Ectodermal cell (in vitro differentiated cells): ENCODE measurements around the gene SPRN.
"Not testable (repeated sequence)": the region's sequence is repeated elsewhere in the genome, so short reads cannot be mapped to it uniquely, and the experiment has no call there.

ENCODE experiments used
- H3K27ac ChIP-seq: 2 replicates; pipeline ENCODE4 v1.7.0; 2013; ENCODE audit warnings: mild to moderate bottlenecking, low read depth, low read length; ENCODE audit not compliant: insufficient read depth, poor library complexity, severe bottlenecking
- H3K27me3 ChIP-seq: 2 replicates; pipeline ENCODE4 v1.7.0; 2013; ENCODE audit warnings: mild to moderate bottlenecking, low read length; ENCODE audit not compliant: insufficient read depth, control insufficient read depth, poor library complexity, severe bottlenecking
- H3K36me3 ChIP-seq: one replicate; pipeline ENCODE4 v1.7.0; 2013; ENCODE audit warnings: low read length; ENCODE audit not compliant: control insufficient read depth, insufficient read depth
- H3K4me1 ChIP-seq: one replicate; pipeline ENCODE4 v1.7.0; 2013; ENCODE audit warnings: low read length; ENCODE audit not compliant: control insufficient read depth, insufficient read depth
- H3K4me3 ChIP-seq: 2 replicates; pipeline ENCODE4 v1.7.0; 2013; ENCODE audit warnings: low read depth, low read length, control low read depth; ENCODE audit not compliant: insufficient read depth
- H3K9me3 ChIP-seq: 2 replicates; pipeline ENCODE4 v1.7.0; 2013; ENCODE audit warnings: mild to moderate bottlenecking, low read length, moderate library complexity; ENCODE audit not compliant: control insufficient read depth
- WGBS, 2 experiments: methylation state at CpG; one replicate each; pipeline ENCODE4 v1.1.7; 2013; ENCODE audit warnings: missing lambda C conversion rate in 2 of 2; 5-methylcytosine and 5-hydroxymethylcytosine counted together

SPRN gene

DNA sequence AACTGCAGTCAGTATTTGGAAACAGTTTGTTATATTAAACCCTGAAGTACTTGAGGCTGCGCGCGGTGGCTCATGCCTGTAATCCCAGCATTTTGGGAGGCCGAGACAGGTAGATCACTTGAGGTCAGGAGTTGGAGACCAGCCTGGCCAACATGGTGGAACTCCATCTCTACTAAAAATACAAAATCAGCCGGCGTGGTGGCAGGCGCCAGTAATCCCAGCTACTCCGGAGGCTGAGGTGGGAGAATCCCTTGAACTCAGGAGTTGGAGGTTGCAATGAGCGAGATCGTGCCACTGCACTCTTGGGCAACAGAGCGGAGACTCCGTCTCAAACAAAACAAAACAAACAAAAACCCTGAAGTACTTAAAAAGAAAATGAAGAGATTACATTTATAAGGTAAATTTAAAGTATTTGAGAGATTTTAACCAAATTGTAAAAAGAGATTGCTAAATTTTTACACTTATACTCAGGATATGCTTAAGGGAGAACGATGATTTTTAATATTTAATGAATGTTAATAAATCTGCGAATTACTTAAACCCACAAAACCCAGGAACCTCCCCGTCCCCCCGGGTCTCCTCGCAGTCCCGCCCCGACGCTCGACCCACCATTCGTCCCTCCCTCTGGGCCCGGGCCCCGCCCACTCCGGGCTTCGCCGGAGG, 30.9 kb downstream of the SPRN start:
- H3K4me3 ChIP-seq = peak overlapping the region; percentile 80

GRCh38 chr10:133391761-133392518, 32.5 kb downstream of the SPRN start:
- Histone ChIP-seq H3K4me3 (no peak overlapping the region), H3K36me3 (peaks cover 6% of the 10 kb centered on the region)
- 93 to 94% methylated on average over 12 of the region's 12 CpGs for WGBS, 2 experiments

More for the DNA sequence above, 30.9 kb downstream of the SPRN start:
- Histone ChIP-seq H3K9me3 (no peaks in the 10 kb centered on the region), H3K27ac (no peak overlapping the region), H3K4me1 (peaks cover 3% of the 10 kb centered on the region), H3K27me3 (no peaks in the 10 kb centered on the region), H3K36me3 (peaks cover 10% of the 10 kb centered on the region)
- 36% methylated on average over 24 to 25 of the region's 27 CpGs for WGBS, 2 experiments

DNA sequence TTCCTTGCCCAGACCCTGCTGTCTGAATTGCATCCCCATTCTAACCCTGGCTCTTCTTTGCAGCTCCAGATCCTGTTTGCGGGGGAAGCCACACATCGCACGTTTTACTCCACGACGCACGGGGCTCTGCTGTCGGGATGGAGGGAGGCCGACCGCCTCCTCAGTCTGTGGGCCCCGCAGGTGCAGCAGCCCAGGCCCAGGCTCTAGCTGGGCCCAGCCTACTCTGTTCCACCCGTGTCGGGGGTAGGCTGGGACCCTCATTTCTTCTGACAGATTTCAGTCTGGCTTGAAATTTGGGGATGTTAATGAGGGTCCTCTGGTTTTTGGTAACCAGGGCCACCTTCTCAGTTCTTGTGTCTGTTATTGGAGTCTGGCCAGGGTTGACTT, 33.2 kb downstream of the SPRN start:
- H3K27ac ChIP-seq = no peak overlapping the region
- H3K27me3 ChIP-seq = no peaks in the 10 kb centered on the region
- no peak overlapping the region for H3K4me3 ChIP-seq
- 94% methylated on average over 12 of the region's 12 CpGs for WGBS, 2 experiments
- H3K36me3 ChIP-seq = peaks cover 3% of the 10 kb centered on the region
- no peaks in the 10 kb centered on the region for H3K9me3 ChIP-seq
- peaks cover 3% of the 10 kb centered on the region for H3K4me1 ChIP-seq

More at GRCh38 chr10:133391761-133392518, 32.5 kb downstream of the SPRN start:
- no peaks in the 10 kb centered on the region for H3K27me3 ChIP-seq
- H3K4me1 ChIP-seq = peaks cover 3% of the 10 kb centered on the region
- no peak overlapping the region for H3K27ac ChIP-seq
- no peaks in the 10 kb centered on the region for H3K9me3 ChIP-seq

GRCh38 chr10:133390597-133391248, 33.7 kb downstream of the SPRN start:
- WGBS, 2 experiments = 91 to 92% methylated on average over 19 of the region's 19 CpGs
- Histone ChIP-seq H3K36me3 (no peaks in the 10 kb centered on the region), H3K27me3 (no peaks in the 10 kb centered on the region), H3K4me1 (peaks cover 3% of the 10 kb centered on the region), H3K27ac (no peak overlapping the region), H3K4me3 (no peak overlapping the region), H3K9me3 (no peaks in the 10 kb centered on the region)

- H3K9me3 ChIP-seq = no peaks in the 10 kb centered on the region
- H3K4me1 ChIP-seq = peaks cover 3% of the 10 kb centered on the region
- no peak overlapping the region for H3K4me3 ChIP-seq
- WGBS, 2 experiments = 94% methylated on average over 39 of the region's 39 CpGs
- H3K27ac ChIP-seq = no peak overlapping the region
- no peaks in the 10 kb centered on the region for H3K36me3 ChIP-seq
- no peaks in the 10 kb centered on the region for H3K27me3 ChIP-seq
Observed at GRCh38 chr10:133388973-133389818, 35.2 kb downstream of the SPRN start.

DNA sequence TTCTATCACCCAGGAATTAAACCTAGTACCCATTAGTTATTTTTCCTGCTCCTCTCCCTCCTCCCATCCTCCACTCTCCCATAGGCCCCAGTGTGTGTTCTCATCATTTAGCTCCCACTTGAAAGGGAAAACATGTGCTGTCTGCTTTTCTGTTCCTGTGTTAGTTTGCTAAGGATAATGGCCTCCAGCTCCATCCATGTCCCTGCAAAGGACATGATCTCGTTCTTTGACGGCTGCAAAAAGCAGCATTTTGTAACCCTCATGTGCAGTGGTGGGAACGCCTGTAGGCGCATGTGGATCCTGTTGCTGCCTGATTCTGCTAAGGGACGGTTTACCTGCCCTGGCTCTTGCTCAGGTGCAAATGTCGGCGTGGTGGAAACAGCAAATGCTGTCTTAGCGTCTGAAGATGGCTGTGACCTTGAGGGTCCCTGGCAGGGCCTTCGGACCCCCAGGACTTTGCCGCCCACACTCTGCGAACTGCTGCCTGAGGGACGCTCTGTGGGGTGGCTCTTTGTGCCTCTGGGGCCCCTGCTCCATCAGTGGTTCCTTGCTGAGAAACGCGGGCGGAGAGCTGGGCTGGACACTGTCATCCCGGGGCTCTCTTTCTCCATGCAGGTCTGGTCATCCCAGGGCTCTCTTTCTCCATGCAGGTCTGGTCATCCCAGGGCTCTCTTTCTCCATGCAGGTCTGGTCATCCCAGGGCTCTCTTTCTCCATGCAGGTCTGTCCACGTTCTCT, 36.0 kb downstream of the SPRN start:
- 86% methylated on average over 17 of the region's 17 CpGs for WGBS, 2 experiments
- H3K9me3 ChIP-seq = no peaks in the 10 kb centered on the region
- no peaks in the 10 kb centered on the region for H3K27me3 ChIP-seq
- no peak overlapping the region for H3K27ac ChIP-seq
- H3K4me1 ChIP-seq = peaks cover under 1% of the 10 kb centered on the region
- no peaks in the 10 kb centered on the region for H3K36me3 ChIP-seq
- no peak overlapping the region for H3K4me3 ChIP-seq

DNA sequence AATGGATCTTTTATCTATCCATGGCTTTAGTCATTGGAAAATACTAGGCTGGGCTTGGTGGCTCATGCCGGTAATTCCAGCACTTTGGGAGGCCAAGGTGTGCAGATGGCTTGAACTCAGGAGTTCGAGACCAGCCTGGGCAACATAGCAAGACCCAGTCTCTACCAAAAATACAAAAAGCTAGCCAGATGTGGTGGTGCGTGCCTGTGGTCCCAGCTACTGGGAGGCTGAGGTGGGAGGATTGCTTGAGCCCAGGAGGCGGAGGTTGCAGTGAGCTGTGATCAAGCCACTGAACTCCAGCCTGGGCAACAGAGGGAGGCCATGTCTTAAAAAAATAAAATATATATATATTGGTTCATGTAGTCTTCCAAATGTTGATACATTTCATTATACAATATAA, 37.5 kb downstream of the SPRN start:
- H3K27me3 ChIP-seq, H3K9me3 ChIP-seq, H3K36me3 ChIP-seq, H3K27ac ChIP-seq, H3K4me3 ChIP-seq, H3K4me1 ChIP-seq: not testable (repeated sequence)
- WGBS, 2 experiments = 91 to 97% methylated on average over 4 of the region's 4 CpGs

- Histone ChIP-seq H3K4me3 (no peak overlapping the region), H3K27ac (no peak overlapping the region), H3K27me3 (peaks cover 3% of the 10 kb centered on the region), H3K9me3 (no peaks in the 10 kb centered on the region), H3K4me1 (no peaks in the 10 kb centered on the region), H3K36me3 (no peaks in the 10 kb centered on the region)
- WGBS, 2 experiments = 92 to 96% methylated on average over 2 of the region's 2 CpGs
Observed at GRCh38 chr10:133385214-133385613, 39.2 kb downstream of the SPRN start.

GRCh38 chr10:133384071-133384470, 40.4 kb downstream of the SPRN start:
- Histone ChIP-seq H3K27me3 (peaks cover 12% of the 10 kb centered on the region), H3K36me3 (no peaks in the 10 kb centered on the region)
- WGBS, 2 experiments = 88 to 89% methylated on average over 13 of the region's 13 CpGs

More at GRCh38 chr10:133384071-133384470, 40.4 kb downstream of the SPRN start:
- H3K27ac ChIP-seq = no peak overlapping the region
- no peaks in the 10 kb centered on the region for H3K4me1 ChIP-seq
- no peaks in the 10 kb centered on the region for H3K9me3 ChIP-seq
- H3K4me3 ChIP-seq = no peak overlapping the region
